IPS DF 19.7 (cell line): ENCODE results near the gene SLC40A1.

Experiments used
- DNase-seq: peaks from one replicate; pipeline ENCODE4 v3.0.0-alpha.2; 2013; ENCODE audit warnings: low read depth, low spot score

Gene SLC40A1

DNA sequence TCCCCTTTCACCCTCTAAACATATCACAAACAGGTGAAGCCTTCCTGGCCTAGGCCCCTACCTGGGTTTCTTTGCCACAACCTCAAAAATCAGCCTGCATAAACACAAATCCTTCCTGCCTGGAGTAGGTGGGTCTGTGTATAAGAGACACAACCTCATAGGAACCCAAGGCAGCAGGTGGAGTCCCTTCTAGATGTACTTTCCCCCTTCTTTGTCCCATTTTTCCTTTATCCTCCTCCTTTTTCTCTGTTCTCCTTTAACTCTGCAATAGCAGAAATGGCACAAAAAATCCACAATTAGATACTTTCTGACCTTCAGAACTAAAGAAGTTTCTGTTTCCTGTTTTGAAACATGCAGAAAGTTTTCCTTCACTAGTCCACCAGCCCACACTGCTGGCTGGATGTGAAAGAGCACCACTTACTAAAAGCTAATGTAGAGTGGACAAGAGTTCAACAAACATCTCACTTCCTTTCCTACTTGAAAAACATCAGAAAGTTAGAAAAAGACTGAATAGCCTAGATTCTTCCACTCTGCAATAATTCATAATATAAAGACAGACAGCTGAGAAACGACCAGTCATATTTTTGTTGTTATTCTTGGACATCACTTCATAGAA, 11.2 kb downstream of the SLC40A1 start:
- no peak for DNase-seq

DNA sequence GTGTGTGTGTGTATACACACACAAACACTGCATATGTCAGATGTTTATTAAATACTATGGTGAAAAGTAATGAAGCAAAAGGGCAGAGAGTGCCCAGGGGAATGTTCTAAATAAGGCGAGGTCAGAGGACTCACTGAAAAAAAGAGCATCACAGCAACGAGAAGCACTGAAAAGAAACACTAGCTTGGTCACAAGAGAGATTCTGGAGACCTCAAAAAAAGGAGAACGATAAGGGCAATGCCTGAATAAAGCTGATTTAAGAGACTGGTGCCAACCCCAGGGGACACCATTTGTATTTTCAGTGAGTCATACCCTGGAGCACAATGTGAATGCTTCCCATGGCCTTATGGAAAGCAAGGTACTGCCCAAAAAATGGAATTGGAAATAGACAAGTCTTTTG, 14.5 kb downstream of the SLC40A1 start:
- DNase-seq: no peak

DNA sequence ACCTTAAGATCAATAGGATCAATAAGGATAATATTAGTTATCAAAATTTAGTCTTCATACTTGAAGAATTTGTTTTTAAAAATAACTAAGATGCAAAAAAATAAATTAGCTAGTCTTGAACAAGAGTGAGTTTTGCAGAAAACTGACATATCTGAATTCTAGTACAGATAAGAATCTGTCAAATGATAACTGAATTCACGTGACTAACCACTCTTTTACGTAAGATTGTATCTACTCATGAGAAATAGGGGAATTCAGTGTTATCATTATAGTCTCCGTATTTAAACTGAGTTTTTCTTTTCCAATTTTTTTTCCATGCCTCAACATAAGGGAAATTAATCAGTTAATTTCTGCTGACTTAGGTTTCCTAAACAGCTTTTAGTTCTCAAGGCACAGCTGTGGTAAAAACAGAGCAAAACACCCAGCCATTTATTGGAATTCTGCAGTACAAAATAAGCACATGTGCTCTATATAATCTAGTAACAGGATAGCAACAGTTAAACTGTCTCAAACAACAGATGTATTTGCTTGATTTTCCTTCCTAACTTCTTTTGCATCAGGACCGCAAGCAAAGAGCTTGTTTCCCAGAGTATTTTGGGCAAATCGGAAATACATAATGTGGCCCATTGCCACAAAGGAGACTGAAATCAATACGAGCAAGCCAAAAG, 19.1 kb downstream of the SLC40A1 start:
- DNase-seq: no peak

DNA sequence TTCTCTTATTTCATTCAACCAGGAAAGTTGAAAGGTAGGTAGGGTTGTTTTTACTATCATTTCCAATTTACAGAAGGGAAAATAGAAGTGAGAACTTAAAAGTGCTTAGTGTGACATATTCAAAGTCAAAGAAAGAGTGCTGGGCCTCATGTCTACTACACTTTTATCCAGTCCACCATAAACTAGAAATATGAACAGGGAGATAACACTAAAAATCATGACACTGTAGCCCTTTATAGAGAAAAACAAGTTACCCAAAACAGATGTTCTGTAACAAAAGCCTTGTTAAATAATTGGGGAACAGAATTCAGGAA, 20.4 kb downstream of the SLC40A1 start:
- DNase-seq: no peak

DNA sequence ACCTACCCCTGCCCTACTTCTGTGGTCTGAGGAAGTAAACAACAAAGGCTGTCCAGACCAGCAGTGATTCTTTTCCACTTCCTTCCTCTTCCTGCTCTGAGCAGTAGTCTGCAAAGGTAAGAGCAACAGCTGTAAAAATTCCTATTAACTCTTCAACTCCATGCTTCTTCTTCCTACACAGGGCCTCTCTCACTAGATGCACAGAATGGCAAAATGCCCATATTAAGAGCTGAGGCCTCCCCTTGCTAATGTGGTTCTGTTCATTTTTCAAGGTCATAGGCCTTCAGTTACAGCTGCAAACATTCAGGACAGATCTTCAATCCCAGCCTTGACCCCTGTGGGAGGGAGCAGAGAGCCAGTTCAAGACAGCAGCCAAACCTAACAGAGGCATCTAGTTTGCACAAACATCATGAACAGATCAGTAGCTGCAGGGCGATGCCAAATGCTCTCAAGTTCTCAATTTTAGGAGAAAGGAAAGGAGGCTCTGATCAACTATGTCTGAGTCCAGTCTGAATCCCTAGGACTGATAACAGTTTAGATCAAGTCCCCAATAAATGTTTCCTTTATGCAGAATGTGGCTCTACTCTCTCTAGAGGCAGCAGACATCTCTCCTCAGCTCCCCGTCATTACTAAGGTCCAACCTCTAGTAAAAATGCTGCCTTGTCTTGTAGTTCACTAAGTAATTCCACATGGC, 20.9 kb downstream of the SLC40A1 start:
- no peak for DNase-seq

DNA sequence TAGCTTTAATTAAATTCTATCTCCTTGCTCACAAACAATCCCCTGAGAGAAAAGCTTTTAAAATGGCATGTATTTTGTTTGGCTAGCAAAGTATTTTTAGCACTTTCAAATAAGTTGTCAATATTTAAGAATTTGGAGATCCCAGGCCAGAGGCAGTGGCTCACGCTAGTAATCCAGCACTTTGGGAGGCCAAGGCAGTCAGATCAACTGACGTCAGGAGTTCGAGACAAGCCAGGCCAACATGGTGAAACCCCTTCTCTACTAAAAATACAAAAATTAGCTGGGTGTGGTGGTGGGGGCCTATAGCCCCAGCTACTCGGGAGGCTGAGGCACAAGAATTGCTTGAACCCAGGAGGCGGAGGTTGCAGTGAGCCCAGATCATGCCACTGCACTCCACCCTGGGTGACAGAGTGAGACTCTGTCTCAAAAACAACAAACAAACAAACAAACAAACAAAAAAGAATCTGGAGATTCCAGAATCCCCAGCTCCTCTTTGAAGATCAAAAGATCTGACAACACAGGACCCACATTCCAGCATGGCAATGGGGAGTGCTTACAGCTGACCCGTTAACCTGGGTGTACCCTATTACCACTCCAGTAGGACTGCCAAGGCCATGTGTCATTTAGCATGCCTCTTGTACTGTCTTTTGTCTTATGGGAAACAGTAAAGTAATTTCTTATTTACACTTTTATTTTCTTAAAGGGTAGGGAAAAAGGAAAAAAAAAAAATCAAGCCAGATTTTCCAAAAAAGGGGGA, 21.9 kb downstream of the SLC40A1 start:
- no peak for DNase-seq

DNA sequence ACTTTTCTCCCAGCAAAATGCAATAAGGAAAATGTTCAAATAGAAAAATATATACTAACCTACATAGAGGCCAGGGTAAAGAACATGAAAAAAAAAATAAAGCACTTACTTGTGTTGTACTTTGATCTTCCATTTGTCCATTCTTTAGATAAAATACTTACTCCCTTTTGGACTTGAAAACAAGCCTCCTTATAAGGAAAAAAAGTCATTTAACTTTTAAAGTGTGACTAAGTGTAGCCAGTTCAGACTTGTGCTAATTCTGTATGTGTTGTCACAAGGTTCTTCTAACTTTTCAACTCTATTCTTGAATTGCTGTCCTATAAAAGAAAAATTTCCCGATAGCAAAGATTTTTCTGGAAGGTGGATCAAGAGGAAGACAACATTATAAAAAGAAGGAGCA, 23.2 kb downstream of the SLC40A1 start:
- no peak for DNase-seq

DNA sequence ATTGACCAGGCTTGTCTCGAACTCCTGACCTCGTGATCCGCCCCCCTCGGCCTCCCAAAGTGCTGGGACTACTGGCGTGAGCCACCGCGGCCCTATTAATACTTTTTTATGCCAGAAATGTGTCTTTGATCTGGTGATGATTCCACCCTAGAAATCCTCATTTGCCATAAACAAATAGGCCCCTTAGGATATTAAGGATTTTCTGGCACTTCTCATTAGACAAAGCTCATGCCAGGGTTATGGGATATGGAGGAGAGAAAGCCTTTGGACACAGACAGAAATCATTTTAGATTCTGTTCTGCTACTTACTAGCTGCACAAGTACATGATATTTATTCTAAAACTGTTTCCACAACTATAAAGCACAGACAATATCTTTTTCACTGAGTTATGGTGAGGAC, 24.1 kb downstream of the SLC40A1 start:
- DNase-seq: no peak

DNA sequence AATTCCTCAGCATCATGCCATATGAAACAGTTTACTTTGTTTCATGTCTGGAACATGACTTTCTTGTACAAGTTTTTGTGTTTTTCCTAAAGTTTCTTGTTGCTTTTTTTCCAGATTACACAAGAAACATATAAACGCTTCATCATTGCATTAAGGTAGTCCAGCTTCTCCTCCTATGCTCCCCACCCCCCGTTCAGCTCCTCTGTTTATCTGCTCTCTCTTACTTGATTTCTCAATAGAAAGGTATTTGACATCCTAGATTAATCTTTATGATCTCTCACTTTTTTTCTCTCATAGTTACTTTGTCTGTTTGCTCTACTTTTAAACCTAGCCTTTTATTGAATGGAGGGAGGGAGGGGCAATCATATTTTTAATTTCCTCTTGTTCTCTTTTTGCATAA, 25.4 kb downstream of the SLC40A1 start:
- DNase-seq: no peak

DNA sequence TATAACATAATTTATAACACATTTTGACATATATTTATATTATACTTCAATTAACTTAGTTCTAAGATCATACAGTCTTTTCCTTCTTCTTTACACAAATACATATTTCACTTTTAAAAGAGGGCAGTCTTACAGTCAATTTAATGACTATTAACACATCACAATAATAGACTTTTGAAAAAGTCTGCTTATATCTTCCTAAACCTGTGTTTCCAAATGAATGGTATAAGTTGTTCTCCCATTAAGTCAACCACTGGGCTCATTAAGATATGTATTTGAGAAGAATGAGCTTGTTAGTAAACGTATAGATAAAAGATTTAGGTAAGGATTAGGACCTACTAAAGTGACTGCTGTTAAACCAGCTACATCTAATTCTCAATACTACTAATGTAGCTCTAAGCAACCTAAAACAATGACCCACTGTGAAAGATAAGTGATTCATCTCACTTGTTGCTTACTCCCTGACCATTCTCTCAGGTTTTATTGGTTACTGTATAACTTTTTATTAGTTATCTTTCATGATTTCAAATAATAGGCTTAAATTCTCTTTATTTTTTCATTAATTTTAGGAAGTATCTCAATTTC, 27.0 kb downstream of the SLC40A1 start:
- no peak for DNase-seq

DNA sequence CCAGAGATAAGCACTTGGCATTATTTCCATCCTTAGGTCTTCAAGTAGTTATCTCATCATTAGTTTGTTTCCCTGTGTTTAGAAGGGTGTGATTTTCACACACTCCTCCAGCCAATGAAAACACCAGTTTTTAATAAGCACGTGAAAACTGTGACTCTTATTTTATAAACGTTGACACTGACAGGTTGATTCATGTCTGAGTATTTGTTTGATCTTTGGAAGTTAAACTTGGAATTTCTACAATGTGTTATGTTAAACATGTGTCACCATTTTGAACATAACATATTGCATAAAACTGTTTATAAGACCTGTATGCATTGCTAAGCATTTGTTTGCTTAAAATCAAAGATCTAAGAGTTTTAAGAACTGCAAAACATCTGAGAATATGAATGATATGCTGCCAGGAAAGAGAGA, 27.6 kb downstream of the SLC40A1 start:
- DNase-seq: no peak

DNA sequence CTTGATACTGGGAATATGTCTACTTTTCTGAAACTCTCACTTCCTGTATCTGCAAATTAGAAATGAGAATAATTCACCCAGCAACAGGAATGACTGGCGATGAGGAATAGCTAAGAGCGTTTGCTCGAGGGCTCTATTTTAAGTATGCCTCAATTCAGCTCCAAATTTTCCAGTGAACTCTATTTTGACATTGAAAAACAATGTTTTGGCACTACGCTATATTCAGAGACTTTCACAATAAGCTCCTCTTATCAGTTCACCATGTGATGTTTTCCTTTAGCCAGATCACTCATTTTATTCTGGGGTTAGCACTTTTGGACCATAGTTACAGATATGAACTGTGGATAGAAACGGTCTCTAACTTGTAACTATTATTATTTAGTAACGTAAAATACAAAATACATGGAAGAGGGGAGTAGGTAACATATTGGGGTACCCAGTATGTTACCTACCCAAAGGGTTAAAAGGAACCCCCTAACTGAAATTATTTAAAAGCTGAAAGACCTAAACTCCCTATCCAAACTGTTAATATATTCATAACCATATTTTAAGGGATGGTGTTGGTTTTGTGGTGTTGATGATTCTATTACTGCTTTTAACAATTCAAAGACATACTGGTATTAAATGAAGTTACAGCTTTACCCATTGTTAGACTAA, 28.1 kb downstream of the SLC40A1 start:
- no peak for DNase-seq

DNA sequence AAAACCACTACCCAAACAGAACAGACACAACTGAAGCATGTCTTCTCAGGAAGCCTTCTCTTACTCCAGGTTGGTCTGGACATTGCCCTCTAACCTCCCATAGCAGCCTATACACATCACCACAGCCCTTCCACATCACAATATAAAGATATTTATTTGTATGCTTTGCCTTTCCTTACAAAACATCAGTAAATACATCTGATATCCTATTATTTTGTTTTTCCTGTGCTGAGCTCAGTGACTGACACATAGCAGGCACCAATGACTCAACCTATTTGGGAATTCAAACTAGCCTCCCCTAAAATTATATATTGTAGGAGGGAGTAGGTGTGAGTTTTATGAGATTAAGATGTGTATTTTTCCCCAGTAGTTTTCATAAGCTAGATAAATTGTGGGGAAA, 28.8 kb downstream of the SLC40A1 start:
- no peak for DNase-seq

DNA sequence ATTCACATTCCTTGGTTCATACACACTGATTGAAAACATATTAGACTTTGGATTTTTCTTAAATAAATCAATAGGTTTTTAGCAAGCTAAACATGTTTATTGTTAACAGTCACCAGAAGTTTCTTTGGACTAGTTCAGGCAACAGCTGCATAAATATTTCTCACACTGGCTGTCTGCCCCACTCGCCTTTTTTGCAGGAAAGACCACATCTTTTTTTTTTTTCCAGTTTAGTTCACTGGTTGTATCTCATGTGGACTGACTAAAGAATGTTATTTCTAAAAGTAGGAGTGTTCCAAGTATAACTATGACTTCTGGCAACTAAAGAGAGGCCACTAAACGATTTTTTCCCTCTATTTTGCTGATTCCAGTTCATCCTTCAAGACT, 31.1 kb downstream of the SLC40A1 start:
- DNase-seq: no peak

DNA sequence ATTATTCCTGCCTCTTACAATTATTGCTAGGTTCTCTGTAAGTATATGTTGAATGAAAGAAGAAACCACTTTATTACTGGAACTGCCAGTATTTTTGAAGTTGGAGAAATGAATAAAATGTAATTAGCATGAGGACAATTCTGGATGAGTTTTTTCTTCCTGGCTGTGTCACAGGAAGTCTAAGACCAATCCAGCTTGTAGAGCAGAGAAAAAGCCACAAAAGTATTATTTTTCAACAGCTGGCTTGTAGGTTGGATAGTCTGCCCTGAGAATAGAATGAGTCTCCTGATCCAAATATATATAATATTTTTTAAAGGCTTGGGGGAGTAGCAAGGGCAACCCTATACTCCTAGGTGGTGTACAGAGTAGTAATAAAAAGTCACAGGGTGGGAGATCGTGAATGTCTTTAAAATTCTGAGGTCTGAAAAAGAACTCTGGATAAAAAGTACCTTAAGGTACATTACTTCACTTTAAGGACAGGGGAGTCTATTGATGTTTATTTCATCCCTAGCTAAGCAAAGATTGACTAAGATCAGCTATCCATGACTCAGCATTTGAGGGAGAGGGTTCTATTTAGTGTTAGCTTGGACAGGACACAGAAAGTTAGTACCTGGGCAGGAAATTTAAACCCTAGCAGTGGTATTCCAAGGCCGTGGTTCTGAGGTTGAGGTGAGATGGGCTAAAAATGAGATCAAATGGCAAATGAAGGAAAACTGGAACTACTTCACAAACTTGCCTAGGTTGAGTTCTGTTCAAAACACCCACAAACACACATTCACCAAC, 31.7 kb downstream of the SLC40A1 start:
- no peak for DNase-seq

DNA sequence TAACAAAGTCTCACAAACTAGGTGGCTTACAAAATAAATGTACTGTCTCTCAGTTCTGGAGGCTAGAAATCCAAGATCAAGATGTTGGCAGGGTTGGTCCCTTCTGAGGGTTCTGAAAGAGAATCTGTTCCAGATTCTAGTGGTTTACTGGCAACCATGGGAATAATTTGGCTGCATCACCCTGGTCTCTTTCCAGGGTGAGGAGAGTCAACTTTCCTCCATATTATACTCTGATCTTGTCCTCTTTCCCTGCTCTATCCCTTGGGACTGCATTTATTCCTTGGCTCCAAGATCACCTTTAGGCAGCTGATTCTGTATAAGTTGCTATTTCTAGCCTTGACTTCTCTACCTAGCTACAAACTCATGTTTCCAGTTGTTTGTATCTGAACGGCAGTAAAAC, 35.2 kb downstream of the SLC40A1 start:
- no peak for DNase-seq

DNA sequence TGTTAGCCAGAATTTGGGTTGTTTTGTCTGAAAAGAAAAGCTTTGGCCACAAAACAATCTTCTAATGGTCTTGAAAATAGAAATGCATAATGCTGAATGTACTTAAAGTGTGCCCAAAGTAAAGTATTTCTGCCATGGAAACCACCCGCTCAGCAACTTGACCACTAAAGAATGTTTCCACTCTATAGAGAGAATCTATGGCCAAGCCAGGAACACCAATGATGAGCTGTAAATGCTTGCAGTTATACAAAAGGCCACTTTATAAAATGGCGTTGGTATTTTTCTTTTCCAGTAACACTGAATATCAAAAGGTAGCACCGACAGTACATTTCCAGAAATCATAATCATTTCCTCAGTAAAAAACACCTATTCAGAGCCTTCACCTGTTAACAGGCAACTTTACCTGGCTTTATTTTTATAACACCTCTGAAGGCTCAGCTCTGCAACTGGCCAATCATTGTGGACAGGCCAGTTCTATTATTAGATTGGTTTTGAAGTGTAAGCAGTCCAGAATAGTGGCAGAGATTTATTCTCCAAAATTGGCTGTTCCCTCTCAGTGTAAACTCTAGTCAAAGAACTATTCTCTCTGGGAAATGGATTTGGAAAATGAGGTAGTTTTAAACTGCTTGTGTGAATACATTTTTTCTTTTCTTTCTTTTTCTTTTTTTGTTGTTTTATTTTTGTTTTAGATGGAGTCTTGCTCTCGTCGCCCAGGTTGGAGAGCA, 36.1 kb downstream of the SLC40A1 start:
- DNase-seq: no peak

DNA sequence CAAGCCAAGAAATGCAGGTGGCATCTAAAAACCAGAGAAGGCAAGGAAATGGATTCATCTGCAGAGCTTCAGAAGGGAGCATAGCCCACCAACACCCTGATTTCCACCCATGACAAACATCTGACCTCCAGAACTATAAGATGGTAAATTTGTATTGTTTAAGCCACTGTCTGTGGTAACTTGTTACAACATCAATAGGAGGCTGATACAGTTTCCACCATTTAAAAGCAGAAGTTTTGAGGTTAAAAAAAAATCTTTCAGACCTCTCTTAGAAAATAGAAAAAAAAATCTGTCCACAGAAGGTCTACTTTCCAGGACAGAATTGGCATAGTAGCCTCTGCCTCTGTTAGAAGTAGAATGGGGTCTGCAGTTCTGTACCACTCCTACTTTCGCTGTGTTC, 37.2 kb downstream of the SLC40A1 start:
- no peak for DNase-seq

DNA sequence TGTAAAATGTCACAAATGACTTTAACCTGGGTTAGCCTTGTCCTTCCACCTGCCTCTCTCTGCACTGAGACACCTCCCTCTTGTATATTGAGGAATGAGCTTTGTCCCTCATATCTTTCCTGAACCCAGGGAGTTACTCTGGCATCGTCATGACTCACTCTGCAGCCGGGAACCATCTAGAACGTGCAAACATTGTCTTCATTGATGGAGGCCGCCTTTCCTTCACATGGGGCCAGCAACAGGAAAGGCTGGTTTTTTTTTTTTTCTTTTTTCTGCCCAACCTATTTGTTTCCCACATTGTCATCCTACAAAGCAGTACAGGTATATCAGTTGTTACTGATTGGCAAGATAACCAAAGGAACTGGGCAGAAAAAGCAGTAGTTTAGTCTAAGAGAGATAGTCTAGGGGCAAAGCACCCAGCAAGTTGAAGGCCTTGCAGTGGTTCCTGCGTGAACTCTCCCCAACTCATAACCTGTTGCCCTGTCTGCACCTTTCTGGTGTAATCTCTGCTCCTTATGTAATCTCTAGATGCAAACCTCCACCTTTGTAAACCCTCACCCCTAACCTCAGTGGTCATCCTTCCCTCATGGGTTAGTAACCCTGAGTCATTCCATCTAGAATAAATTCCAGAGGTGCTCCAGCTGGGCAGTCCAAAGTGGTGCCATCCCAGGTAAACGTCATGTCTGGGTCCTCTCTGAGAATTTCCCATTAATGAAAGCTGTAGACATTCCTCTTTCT, 38.3 kb downstream of the SLC40A1 start:
- no peak for DNase-seq

DNA sequence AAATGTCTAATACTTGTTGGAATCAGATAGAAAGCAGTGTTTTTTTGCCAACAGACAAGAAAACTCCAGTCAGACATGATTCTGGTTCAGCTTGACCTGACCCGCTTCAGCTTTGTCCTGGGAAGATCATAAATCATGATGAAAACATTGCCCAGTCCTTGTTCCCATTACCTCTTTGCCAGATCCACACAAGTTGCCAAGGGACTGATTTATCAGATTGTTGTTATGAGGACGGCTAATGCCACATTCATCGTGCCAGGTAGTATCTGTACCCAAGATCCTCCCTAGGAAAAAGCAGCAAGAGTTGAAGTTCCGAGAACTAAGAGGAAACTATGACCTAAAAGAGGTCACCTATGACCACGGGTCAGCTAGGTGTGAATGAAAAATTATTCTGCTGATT, 39.0 kb downstream of the SLC40A1 start:
- no peak for DNase-seq
